Endothelial cell of umbilical vein (primary cell): ENCODE results near the gene SLC28A1.

ENCODE experiments used
- EZH2 ChIP-seq: IDR thresholded peaks from 2 replicates; pipeline ENCODE4 v1.6.1; 2012; ENCODE audit warnings: borderline replicate concordance, low read depth, mild to moderate bottlenecking, moderate library complexity, low read length, inconsistent platforms; ENCODE audit not compliant: severe bottlenecking
- FOS ChIP-seq: IDR thresholded peaks from 2 replicates; pipeline ENCODE4 v1.6.1; 2011; ENCODE audit warnings: mild to moderate bottlenecking, low read length, moderate library complexity, borderline replicate concordance; ENCODE audit not compliant: insufficient read depth
- GATA2 ChIP-seq: IDR thresholded peaks from 2 replicates; pipeline ENCODE4 v1.7.0; 2011; ENCODE audit warnings: low read depth, mild to moderate bottlenecking, moderate library complexity, mixed read lengths, low read length; ENCODE audit not compliant: insufficient read length, insufficient read depth
- JUN ChIP-seq: IDR thresholded peaks from 2 replicates; pipeline ENCODE4 v1.6.1; 2011; ENCODE audit warnings: borderline replicate concordance, low read depth; ENCODE audit not compliant: insufficient read length, insufficient read depth
- MYC ChIP-seq: IDR thresholded peaks from one replicate; pipeline ENCODE4 v1.6.1; 2011; ENCODE audit warnings: mild to moderate bottlenecking, low read depth, low read length
- POLR2A ChIP-seq: IDR thresholded peaks from 2 replicates; pipeline ENCODE4 v1.6.1; 2012; ENCODE audit warnings: low read depth, mild to moderate bottlenecking, control low read depth, low read length
- POLR2AphosphoS5 ChIP-seq: IDR thresholded peaks from 2 replicates; pipeline ENCODE4 v1.6.1; 2012; ENCODE audit warnings: low read depth, mild to moderate bottlenecking, control low read depth, low read length, moderate library complexity; ENCODE audit not compliant: insufficient read depth
- TF ChIP-seq, protein P1 (sequence below): IDR thresholded peaks from 2 replicates; pipeline ENCODE4 v1.6.1; 2011; ENCODE audit not compliant: insufficient read depth, insufficient read length
- TF ChIP-seq, protein P2 (sequence below), 2 donors: IDR thresholded peaks; 1 replicate in 1 of 2; 2 replicates in 1 of 2; pipeline ENCODE4 v1.5.1; 2011; ENCODE audit warnings: low read length in 2 of 2, mild to moderate bottlenecking in 2 of 2, moderate library complexity in 2 of 2, control low read depth in 1 of 2, inconsistent platforms in 1 of 2, low read depth in 1 of 2; ENCODE audit not compliant: insufficient read depth in 1 of 2; ENCODE audit errors: extremely low read depth in 1 of 2

DNA sequence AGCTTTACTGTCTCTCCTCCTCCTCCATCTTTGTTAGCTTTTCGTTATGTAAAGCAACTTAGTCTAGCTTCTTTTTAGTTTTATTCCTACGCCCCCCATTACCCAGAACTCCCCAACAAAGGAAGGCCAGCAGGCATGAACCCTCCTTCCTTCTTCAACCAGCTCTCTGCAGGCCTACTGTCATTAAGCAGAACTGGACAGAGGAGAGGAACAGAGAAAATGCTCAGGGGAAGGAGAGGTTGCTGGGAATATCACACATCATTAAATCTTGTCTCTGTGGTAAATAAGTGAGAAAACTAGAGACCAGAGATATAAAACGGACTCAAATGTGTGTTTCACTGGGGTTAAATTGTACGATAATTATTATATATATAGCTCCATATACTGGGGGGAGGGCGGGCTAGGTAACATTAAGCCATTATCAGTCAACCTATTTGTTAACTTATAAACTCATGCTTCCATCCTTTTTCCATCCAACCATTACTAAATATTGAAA lies 19.3 kb upstream of the SLC28A1 start:
- TF ChIP-seq, protein P1, sequence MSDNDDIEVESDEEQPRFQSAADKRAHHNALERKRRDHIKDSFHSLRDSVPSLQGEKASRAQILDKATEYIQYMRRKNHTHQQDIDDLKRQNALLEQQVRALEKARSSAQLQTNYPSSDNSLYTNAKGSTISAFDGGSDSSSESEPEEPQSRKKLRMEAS: no peak
- TF ChIP-seq, protein P2, sequence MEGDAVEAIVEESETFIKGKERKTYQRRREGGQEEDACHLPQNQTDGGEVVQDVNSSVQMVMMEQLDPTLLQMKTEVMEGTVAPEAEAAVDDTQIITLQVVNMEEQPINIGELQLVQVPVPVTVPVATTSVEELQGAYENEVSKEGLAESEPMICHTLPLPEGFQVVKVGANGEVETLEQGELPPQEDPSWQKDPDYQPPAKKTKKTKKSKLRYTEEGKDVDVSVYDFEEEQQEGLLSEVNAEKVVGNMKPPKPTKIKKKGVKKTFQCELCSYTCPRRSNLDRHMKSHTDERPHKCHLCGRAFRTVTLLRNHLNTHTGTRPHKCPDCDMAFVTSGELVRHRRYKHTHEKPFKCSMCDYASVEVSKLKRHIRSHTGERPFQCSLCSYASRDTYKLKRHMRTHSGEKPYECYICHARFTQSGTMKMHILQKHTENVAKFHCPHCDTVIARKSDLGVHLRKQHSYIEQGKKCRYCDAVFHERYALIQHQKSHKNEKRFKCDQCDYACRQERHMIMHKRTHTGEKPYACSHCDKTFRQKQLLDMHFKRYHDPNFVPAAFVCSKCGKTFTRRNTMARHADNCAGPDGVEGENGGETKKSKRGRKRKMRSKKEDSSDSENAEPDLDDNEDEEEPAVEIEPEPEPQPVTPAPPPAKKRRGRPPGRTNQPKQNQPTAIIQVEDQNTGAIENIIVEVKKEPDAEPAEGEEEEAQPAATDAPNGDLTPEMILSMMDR (IDR thresholded peaks at IDR 0.05; ENCODE audit: extremely low read depth in 1 of 2, insufficient read depth in 1 of 2, low read depth in 1 of 2, low read length in 2 of 2): no peak
- no peak for TF ChIP-seq POLR2A
- TF ChIP-seq FOS: no peak
- no peak for TF ChIP-seq EZH2
- TF ChIP-seq MYC: no peak
- TF ChIP-seq POLR2AphosphoS5: no peak
- no peak for TF ChIP-seq JUN
- TF ChIP-seq GATA2: no peak
